NCI-H524 (cell line): ENCODE data around the gene IL33.
A peak's percentile ranks its signal among the peaks of the same experiment; 100 is the strongest.

Experiments
- DNase-seq, 2 experiments: peaks; one replicate each; lab custom pipeline; 2025; lab: John Stamatoyannopoulos, UW

IL33 gene

DNA sequence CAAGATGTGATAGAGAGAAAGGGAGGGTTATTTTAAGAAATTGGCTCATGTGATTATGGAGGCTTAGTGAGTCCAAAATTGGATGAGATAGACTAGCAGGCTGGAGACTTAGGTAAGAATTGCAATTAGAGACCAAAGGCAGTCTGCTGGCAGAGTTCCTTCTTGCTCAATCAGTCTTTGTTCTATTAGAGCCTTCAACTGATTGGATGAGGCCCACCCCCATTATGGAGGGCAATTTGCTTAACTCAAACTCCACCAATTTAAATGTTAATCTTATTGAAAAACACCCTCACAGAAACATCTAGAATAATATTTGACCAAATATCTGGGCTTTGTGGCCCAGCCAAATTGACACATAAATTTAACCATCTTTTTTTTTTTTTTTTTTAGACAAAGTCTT, 88.6 kb downstream of the IL33 start:
- no peak for DNase-seq

DNA sequence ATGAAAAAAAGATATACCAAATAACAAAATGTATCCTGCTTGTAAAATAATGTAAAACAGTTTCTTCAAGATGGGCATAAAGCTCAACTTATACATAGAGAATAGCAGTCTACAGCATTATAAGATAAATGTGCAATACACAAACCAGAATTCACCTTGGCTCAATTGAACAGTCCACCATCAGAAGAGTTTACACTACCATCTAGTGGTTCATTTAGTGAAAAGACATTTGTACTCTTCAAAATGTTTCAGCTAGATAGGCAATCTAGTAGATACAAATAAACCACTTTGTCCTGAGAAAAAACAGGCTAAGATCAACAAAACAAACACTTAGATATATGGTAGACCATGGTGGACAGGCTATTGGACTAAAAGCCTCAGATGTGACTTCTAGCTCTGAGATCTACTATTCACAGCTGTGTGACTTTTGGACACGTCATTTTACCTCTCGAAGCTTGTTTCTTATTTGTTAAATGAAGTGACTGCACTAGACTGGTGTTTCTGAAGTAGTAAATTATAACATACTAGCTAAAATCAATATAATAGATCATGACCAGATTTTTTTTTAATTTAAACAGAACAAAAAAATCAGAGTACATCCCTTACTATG, 90.5 kb downstream of the IL33 start:
- peak; percentile 26 to 48 for DNase-seq
